D341Med (cell line): ENCODE data around the gene ASAP2.

Experiments used
- DNase-seq: peaks from one replicate; pipeline ENCODE4 v3.0.0; 2012; ENCODE audit warnings: low spot score

ASAP2 gene

DNA sequence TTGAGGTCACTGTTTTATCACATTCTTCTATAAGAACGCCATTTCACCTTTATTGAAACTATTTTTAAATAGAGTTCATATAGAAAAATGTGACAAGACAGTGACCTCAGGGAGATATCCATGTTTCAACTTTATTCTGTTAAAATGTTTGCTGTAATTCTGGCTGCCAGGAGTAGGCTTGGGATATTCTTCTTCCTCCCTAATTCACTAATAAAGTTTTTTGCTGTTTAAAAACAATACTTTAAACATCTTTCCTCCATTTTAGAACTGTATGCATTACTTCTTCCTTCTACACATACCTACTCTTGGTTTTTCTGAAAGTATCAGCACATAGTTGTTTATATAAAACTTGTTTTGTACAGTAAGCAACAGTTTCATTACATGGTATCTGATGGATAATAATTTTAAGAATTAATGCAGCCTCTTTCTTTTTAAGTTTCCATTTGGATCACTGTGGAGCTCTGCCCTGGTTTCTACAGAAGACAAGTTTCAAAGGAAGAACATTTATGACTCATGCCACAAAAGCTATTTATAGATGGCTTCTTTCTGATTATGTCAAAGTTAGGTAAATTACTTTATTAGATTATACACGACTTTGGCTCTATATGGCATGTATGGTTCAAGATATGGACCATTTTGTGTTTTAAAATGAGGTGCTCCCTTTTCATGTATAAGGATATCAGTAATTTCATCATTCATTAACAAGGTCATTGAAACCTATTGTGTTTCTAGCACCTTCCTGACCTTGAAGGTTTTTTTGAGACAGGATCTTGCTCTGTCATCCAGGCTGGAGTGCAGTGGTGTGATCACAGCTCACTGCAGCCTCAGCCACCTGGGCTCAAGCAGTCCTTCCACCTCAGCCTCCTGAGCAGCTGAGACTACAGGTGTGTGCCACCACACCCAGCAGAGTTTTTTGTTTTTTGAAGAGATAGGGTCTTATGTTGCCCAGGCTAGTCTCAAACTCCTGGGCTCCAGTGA lies 224.0 kb downstream of the ASAP2 start:
- no peak for DNase-seq

DNA sequence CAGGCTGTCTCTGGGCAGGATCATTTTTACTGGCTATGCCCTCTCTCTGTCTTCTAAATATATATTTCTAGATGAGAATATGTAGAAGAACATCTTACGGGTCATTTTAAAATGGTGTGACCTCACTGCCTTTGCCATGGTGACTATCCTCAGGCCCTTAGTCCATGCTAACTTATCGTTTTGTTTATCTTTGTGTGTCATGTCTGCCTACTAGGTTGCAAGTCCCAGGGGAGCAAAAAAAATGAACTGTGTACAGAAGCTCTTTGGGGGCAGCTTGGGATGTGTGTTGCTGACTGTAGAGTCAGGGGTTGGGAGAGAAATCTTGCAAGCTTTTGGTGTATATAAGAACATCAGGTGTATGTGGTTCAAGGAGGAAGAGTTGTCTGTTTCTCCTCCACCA lies 227.9 kb downstream of the ASAP2 start:
- DNase-seq, result no peak

DNA sequence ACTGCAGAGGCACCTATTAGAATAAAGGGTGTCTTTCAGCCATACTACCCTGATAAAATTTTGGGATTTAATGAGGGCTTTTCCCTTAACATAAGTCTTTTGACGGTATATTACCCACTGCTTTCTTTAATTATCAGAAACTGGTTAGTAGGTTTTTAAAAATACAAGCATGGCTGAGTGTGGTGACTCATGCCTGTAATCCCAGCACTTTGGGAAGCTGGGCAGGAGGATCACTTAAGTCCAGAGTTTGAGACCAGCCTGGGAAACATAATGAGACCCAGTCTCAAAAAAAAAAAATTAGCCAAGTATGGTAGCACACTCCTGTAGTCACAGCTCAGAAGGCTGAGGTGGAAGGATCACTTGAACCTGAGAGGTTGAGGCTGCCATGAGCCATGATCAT lies 232.9 kb downstream of the ASAP2 start:
- no peak for DNase-seq

DNA sequence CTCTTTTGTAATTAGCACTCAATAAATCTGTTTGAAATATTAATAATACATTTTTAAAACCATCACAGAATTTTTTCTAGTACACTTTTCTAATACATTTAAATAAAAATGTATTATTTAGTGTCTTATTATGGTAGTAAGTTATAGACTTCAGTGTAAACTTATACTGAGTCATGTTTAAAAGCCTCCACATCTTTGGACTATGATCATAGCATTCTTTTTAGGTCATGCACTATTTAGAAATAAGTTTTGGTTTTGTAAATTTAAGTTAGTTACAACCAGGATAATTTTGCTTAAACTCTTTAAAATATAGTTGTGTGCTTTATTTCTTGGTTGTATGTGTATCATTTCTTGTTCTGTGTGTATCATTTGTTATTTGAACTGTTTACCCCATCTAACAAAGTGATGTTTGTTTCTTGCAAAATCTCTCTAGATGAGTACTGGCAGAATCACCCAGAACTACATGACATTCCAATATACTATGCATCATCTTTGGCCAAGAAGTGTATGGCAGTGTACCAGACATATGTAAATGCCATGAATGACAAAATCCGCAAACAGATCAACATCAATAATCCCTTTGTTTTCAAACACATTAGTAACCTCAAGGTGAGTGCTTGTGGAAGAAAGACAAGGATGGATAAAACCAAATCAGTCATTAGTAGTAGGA lies 233.6 kb downstream of the ASAP2 start:
- no peak for DNase-seq

DNA sequence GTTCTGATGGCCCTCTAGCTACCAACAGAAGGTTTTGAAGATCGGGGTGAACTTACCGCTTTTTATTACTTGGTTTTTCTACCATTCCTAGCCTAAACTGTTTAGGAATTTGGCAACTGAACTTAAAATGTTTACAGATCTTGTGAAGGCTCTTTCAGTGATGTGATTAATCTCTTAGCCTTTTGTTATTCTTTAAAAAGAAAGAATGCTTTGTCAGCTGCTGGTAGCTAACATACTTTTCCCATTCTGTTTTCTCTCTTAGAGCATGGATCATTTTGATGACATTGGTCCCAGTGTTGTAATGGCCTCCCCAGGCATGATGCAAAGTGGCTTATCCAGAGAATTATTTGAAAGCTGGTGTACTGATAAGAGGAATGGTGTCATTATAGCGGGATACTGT lies 234.9 kb downstream of the ASAP2 start:
- no peak for DNase-seq

DNA sequence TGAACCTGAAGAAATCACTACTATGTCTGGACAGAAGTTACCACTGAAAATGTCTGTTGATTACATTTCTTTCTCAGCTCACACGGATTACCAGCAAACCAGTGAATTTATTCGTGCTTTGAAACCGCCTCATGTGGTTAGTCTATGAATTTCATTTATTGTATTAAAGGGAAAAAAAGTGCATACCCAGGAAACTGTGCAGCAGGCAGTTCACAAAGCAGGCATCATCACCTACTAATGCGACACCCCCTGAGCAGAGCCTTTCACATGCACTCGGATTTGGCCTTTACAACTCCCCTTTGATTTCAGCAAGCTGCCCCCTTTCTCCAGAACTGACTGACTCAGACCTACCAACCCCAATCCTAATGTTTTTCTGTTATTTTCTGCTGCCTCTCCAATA lies 236.9 kb downstream of the ASAP2 start:
- DNase-seq, result no peak

DNA sequence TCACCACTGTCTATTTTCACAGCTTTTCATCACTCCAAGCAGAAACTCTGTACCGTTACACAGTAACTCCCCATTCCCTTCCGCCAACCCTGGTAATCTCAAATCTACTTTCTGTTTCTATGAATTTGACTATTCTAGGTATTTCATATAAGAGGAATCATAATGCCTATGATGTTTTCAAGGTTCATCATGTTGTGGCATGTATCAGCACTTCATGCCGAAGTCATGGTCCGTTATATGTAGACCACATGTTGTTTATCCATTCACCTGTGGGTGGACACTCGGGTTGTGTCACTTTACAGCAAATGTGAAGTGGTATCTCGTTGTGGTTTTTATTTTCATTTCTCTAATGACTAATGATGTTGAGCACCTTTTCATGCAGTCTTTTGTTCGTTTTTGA lies 238.5 kb downstream of the ASAP2 start:
- DNase-seq, result no peak

DNA sequence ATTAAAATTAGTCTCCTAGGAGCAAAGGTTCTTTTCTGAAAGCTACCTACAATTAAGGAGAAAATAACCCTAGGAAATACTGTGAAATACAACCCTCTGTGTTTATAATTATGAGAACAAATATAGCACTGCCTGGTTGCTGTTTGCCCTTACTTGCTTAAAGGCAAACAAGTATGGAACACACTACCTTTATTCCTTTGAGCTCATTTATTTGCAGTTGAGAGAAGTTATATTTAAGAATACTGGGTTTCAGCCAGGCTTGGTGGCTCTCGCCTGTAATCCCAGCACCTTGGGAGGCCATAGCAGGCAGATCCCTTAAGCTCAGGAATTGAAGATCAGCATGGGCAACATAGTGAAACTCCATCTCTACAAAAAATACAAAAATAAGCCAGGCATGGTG lies 244.6 kb downstream of the ASAP2 start:
- DNase-seq, result no peak
